HEK293T (cell line): Measurements from ENCODE around the gene ARHGAP26.

Experiments
- CTCF ChIA-PET: fragments of 350-600 bp; formaldehyde crosslinking; extraction: SDS; loops from one replicate; lab custom pipeline; 2021; ENCODE audit warnings: antibody characterized with exemption, inconsistent platforms; lab: Yijun Ruan, JAX
- POLR2A ChIA-PET: fragments of 350-600 bp; formaldehyde crosslinking; extraction: SDS; loops from one replicate; lab custom pipeline; 2020; ENCODE audit warnings: antibody characterized with exemption, inconsistent platforms; lab: Yijun Ruan, JAX
- DNase-seq: peaks from one replicate; pipeline ENCODE4 v3.0.0; 2012; ENCODE audit warnings: mixed read lengths; ENCODE audit errors: extremely low spot score
- ARNT ChIP-seq: fragments of 450-650 bp; IDR thresholded peaks from 2 replicates; pipeline ENCODE4 v1.6.1; 2017; ENCODE audit warnings: mild to moderate bottlenecking
- BHLHE40 ChIP-seq: fragments of 450-650 bp; IDR thresholded peaks from 2 replicates; pipeline ENCODE4 v1.6.1; 2016; ENCODE audit warnings: mild to moderate bottlenecking, moderate library complexity, borderline replicate concordance
- CTBP1 ChIP-seq: fragments of 450-650 bp; IDR thresholded peaks from 2 replicates; pipeline ENCODE4 v1.6.1; 2016; ENCODE audit warnings: borderline replicate concordance
- ELF4 ChIP-seq: fragments of 450-650 bp; IDR thresholded peaks from 2 replicates; pipeline ENCODE4 v1.6.1; 2017; ENCODE audit warnings: antibody characterized with exemption
- FOXA1 ChIP-seq: fragments of 450-650 bp; IDR thresholded peaks from 2 replicates; pipeline ENCODE4 v1.6.1; 2016; ENCODE audit warnings: mild to moderate bottlenecking
- FOXK2 ChIP-seq: fragments of 450-650 bp; IDR thresholded peaks from 2 replicates; pipeline ENCODE4 v1.6.1; 2016; ENCODE audit warnings: mild to moderate bottlenecking
- FOXM1 ChIP-seq: fragments of 450-650 bp; IDR thresholded peaks from 2 replicates; pipeline ENCODE4 v1.6.1; 2017; ENCODE audit warnings: mild to moderate bottlenecking, borderline replicate concordance
- HDGF ChIP-seq: fragments of 450-650 bp; IDR thresholded peaks from 2 replicates; pipeline ENCODE4 v1.6.1; 2017; ENCODE audit warnings: antibody characterized with exemption, borderline replicate concordance
- L3MBTL2 ChIP-seq: fragments of 450-650 bp; conservative IDR thresholded peaks from 2 replicates; pipeline ENCODE4 v1.6.1; 2016; ENCODE audit warnings: mild to moderate bottlenecking
- LEF1 ChIP-seq: fragments of 450-650 bp; IDR thresholded peaks from 2 replicates; pipeline ENCODE4 v1.6.1; 2017; ENCODE audit warnings: mild to moderate bottlenecking, borderline replicate concordance
- NFRKB ChIP-seq: fragments of 450-650 bp; IDR thresholded peaks from 2 replicates; pipeline ENCODE4 v1.6.1; 2016; ENCODE audit warnings: mild to moderate bottlenecking, moderate library complexity
- SP1 ChIP-seq: fragments of 450-650 bp; IDR thresholded peaks from 2 replicates; pipeline ENCODE4 v1.6.1; 2017
- SUZ12 ChIP-seq: fragments of 450-650 bp; IDR thresholded peaks from 2 replicates; pipeline ENCODE4 v1.6.1; 2016; ENCODE audit warnings: mild to moderate bottlenecking
- TARDBP ChIP-seq: fragments of 450-650 bp; IDR thresholded peaks from 2 replicates; pipeline ENCODE4 v1.6.1; 2016
- ZNF384 ChIP-seq: fragments of 450-650 bp; IDR thresholded peaks from 2 replicates; pipeline ENCODE4 v1.6.1; 2016
- TF ChIP-seq, protein P1 (sequence below): fragments of 450-650 bp; IDR thresholded peaks from 2 replicates; pipeline ENCODE4 v1.6.1; 2016

The ARHGAP26 gene

GRCh38 chr5:143072734-143073133 lies 302.6 kb downstream of the ARHGAP26 start:
- CTCF ChIA-PET, result no interaction called here
- no peak for DNase-seq
- POLR2A ChIA-PET, result no interaction called here
- no peak for TF ChIP-seq ZNF384

DNA sequence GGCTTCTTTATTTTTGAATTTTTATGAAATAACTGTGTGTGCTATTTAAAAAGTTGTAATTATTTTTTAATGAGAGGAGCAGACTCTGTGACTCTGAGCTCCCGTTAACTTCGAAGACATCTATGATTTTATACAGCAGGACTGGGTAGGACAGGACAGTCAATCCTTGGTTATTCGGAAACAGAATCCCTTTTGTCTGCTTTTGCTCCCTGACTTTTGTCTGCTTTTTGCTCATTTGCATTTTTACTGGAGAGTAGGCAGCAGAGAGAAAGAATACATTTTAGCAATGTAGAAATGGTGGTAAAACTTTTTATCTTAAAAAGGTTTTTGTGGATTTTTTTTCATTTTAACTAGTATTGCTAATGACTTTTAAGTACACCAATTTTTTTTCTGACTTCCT lies 303.6 kb downstream of the ARHGAP26 start:
- CTCF ChIA-PET, result interaction anchor here (0.6 to 1.3 kb wide), 3 partner anchors 8 to 330 kb away, joined by 3 read pairs; partner anchors contain the start of gene NR3C1
- DNase-seq, result no peak
- POLR2A ChIA-PET, result no interaction called here
- no peak for TF ChIP-seq ZNF384
- TF ChIP-seq, protein P1, sequence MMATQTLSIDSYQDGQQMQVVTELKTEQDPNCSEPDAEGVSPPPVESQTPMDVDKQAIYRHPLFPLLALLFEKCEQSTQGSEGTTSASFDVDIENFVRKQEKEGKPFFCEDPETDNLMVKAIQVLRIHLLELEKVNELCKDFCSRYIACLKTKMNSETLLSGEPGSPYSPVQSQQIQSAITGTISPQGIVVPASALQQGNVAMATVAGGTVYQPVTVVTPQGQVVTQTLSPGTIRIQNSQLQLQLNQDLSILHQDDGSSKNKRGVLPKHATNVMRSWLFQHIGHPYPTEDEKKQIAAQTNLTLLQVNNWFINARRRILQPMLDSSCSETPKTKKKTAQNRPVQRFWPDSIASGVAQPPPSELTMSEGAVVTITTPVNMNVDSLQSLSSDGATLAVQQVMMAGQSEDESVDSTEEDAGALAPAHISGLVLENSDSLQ, result no peak
- TF ChIP-seq TARDBP, result no peak
- no peak for TF ChIP-seq NFRKB
- no peak for TF ChIP-seq CTBP1
- TF ChIP-seq FOXK2, result no peak
- TF ChIP-seq L3MBTL2, result no peak
- no peak for TF ChIP-seq SUZ12
- TF ChIP-seq ELF4, result no peak

DNA sequence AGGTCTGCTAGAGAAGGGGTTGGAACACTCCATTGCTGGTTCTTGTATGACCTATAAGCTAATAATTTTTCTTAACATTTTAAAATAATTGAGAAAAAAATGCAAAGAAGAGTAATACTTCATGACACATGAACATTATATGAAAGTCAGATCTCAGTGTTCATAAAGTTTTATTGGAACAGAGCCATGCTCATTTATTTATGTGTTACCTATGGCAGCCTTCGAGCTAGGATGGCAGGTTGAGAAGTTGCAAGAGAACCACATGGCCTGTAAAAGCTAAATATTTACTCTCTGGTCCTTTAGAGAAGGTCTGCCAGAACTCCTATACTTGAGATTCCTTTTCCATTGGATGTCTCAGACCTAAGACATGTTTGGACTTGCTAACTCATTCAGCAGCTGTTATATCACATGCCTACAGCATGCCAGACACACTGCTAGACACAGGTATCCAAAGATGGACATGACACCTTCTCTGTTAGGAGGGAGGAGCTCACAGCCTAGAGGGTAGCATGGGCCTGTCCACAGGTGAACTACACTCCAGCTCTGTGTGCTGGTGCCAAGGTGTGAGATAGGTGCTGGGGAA lies 304.3 kb downstream of the ARHGAP26 start:
- no peak for DNase-seq
- TF ChIP-seq HDGF, result no peak
- no peak for TF ChIP-seq TARDBP
- TF ChIP-seq LEF1, result no peak
- TF ChIP-seq SUZ12, result no peak
- TF ChIP-seq FOXK2, result no peak
- TF ChIP-seq BHLHE40, result no peak
- TF ChIP-seq FOXM1, result no peak
- TF ChIP-seq SP1, result no peak
- TF ChIP-seq ARNT, result no peak
- TF ChIP-seq L3MBTL2, result no peak
- no peak for TF ChIP-seq ZNF384
- TF ChIP-seq, protein P1, result no peak
- TF ChIP-seq ELF4, result no peak
- no peak for TF ChIP-seq FOXA1
- TF ChIP-seq CTBP1, result no peak
- TF ChIP-seq NFRKB, result no peak
- ChIA-PET POLR2A (no interaction called here), CTCF (interaction anchor here (0.7 to 1.3 kb wide), 2 partner anchors 9 to 11 kb away, joined by 3 read pairs; no protein-coding TSS in a partner anchor)

DNA sequence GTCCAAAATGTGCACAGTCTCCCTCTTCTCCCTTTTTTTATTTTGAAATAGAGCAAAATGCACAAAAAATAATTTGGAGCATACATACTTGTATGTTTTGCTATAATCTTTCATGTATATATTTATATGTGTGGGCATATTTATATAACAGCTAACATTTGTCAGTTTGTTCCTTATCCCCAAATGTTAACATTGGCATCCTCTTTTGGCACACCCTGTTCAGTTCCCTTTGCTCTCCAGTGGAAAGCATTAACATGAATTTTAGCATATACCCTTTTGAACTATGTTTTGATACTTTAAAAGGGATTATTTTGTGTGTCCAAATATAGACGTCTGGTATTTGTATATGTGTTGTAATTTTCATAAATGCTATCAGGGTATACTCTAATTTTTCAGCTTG lies 306.2 kb downstream of the ARHGAP26 start:
- no peak for DNase-seq
- TF ChIP-seq SP1, result no peak
- TF ChIP-seq HDGF, result no peak
- no peak for TF ChIP-seq ZNF384
- TF ChIP-seq ARNT, result no peak
- TF ChIP-seq FOXM1, result no peak
- TF ChIP-seq SUZ12, result no peak
- TF ChIP-seq TARDBP, result no peak
- TF ChIP-seq NFRKB, result no peak
- no peak for TF ChIP-seq LEF1
- no peak for TF ChIP-seq L3MBTL2
- TF ChIP-seq BHLHE40, result no peak
- no peak for TF ChIP-seq FOXK2
- CTCF ChIA-PET, result no interaction called here
- POLR2A ChIA-PET, result no interaction called here

- ChIA-PET CTCF (no interaction called here), POLR2A (no interaction called here)
- no peak for TF ChIP-seq SP1
- TF ChIP-seq FOXA1, result no peak
- no peak for TF ChIP-seq ZNF384
- TF ChIP-seq, protein P1, result no peak
- TF ChIP-seq TARDBP, result no peak
- TF ChIP-seq NFRKB, result no peak
- no peak for DNase-seq
Measured at GRCh38 chr5:143077453-143078103, 307.4 kb downstream of the ARHGAP26 start.

GRCh38 chr5:143078313-143078712 lies 308.1 kb downstream of the ARHGAP26 start:
- ChIA-PET POLR2A (interaction anchor here (1.3 kb wide), 1 partner anchor 326 kb away, joined by 4 read pairs; the partner anchor contains the start of gene NR3C1), CTCF (no interaction called here)
- no peak for DNase-seq
- no peak for TF ChIP-seq HDGF
- TF ChIP-seq LEF1, result no peak
- no peak for TF ChIP-seq ARNT
- no peak for TF ChIP-seq L3MBTL2
- no peak for TF ChIP-seq NFRKB
- TF ChIP-seq CTBP1, result no peak
- no peak for TF ChIP-seq BHLHE40
- no peak for TF ChIP-seq FOXA1
- TF ChIP-seq, protein P1, result no peak
- no peak for TF ChIP-seq ZNF384
- TF ChIP-seq SP1, result no peak
- no peak for TF ChIP-seq ELF4
- no peak for TF ChIP-seq FOXK2
- no peak for TF ChIP-seq FOXM1
- TF ChIP-seq TARDBP, result no peak
- no peak for TF ChIP-seq SUZ12
